Choroid plexus epithelial cell (primary cell): ENCODE measurements around the gene LRRC4C.

Experiments used
- DNase-seq: peaks from one replicate; pipeline ENCODE4 v3.0.0-alpha.2; 2010; ENCODE audit warnings: low read depth
- H3K4me3 ChIP-seq: 2 replicates; pipeline ENCODE4 v1.5.1; 2011; ENCODE audit warnings: low read depth, mild to moderate bottlenecking, control low read depth, low read length, moderate library complexity
- TF ChIP-seq, protein P1 (sequence below): conservative IDR thresholded peaks from 2 replicates; pipeline ENCODE4 v1.5.1; 2011; ENCODE audit warnings: low read depth, mild to moderate bottlenecking, control low read depth, inconsistent platforms, low read length, moderate library complexity

The LRRC4C gene

DNA sequence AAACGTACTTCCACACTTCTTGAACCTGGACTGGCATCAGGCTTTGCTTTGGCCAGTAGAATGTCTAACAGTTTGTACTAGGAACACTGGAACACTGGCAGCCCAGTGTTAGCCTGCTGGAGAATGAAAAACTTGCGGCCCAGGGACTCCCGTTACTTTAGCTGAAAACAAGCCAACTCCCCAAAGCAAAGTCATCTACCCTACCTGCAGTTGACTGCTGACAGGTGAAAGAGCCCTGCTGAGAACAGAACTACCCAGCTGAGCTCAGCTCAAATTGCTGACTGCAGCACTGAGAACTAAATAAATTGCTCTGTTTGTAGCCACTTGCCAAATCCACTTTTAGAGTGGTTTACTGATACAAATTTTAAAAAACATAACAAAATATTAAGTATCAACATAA is 342.5 kb downstream of the LRRC4C start:
- TF ChIP-seq, protein P1, sequence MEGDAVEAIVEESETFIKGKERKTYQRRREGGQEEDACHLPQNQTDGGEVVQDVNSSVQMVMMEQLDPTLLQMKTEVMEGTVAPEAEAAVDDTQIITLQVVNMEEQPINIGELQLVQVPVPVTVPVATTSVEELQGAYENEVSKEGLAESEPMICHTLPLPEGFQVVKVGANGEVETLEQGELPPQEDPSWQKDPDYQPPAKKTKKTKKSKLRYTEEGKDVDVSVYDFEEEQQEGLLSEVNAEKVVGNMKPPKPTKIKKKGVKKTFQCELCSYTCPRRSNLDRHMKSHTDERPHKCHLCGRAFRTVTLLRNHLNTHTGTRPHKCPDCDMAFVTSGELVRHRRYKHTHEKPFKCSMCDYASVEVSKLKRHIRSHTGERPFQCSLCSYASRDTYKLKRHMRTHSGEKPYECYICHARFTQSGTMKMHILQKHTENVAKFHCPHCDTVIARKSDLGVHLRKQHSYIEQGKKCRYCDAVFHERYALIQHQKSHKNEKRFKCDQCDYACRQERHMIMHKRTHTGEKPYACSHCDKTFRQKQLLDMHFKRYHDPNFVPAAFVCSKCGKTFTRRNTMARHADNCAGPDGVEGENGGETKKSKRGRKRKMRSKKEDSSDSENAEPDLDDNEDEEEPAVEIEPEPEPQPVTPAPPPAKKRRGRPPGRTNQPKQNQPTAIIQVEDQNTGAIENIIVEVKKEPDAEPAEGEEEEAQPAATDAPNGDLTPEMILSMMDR, result no peak
- no peak for DNase-seq
- H3K4me3 ChIP-seq, result no peak overlapping the region

- no peak for DNase-seq
- TF ChIP-seq, protein P1, result no peak
Observed at GRCh38 chr11:41115066-41115465, 344.4 kb downstream of the LRRC4C start.

DNA sequence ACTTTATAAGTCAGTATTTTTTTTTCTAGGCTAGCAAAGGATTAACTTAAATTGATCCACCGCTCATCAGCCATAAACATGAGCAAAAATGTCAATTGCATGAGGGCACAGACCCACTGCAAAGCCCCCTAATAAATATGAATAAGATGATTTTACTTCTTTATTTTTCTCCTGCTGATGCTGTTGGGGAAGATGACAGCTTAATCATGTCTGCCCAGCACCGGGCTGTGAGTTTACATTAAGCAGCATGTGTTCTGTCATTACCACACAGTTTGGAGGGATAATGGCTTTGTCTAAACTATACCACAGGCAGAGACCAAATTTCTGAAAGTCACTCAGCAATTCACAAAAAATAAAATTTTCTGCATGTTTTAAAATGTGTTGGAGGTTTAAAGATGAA is 346.3 kb downstream of the LRRC4C start:
- DNase-seq, result no peak
- TF ChIP-seq, protein P1, result no peak

More at GRCh38 chr11:41115066-41115465, 344.4 kb downstream of the LRRC4C start:
- no peak overlapping the region for H3K4me3 ChIP-seq

GRCh38 chr11:41110527-41110926 is 348.9 kb downstream of the LRRC4C start:
- TF ChIP-seq, protein P1, result no peak
- no peak overlapping the region for H3K4me3 ChIP-seq
- DNase-seq, result no peak

More for the DNA sequence above, 346.3 kb downstream of the LRRC4C start:
- H3K4me3 ChIP-seq, result no peak overlapping the region

- DNase-seq, result no peak
- H3K4me3 ChIP-seq, result no peak overlapping the region
- TF ChIP-seq, protein P1, result no peak
Observed at GRCh38 chr11:41102471-41102870, 357.0 kb downstream of the LRRC4C start.

DNA sequence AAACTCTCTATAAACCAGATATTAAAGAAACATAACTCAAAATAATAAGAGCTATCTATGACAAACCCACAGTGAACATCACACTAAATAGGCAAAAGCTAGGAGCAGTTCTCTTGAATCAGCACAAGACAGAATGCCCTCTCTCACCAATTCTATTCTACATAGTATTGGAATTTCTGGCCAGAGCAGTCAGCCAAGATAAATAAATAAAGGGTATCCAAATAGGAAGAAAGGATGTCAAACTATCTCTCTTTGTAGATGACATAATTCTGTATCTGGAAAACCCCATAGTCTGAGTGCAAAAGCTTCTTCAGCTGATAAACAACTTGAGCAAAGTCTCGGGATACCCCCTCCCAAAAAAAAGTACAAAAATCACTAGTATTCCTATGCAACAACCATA is 359.8 kb downstream of the LRRC4C start:
- TF ChIP-seq, protein P1, result no peak
- no peak for DNase-seq
- no peak overlapping the region for H3K4me3 ChIP-seq

GRCh38 chr11:41085123-41085522 is 374.3 kb downstream of the LRRC4C start:
- TF ChIP-seq, protein P1, result no peak
- no peak overlapping the region for H3K4me3 ChIP-seq
- DNase-seq, result no peak
